Breast epithelium (tissue), 3 donors: Measurements from ENCODE around the gene P2RX1.

Experiments
- CTCF ChIP-seq, 3 donors: fragments of 450-650 bp; IDR thresholded peaks; one replicate each; pipeline ENCODE4 v1.5.1; 2016 to 2017; ENCODE audit warnings: antibody characterized with exemption in 3 of 3, mild to moderate bottlenecking in 3 of 3, moderate library complexity in 3 of 3
- POLR2A ChIP-seq: fragments of 450-650 bp; IDR thresholded peaks from one replicate; pipeline ENCODE4 v1.6.1; 2016; ENCODE audit warnings: antibody characterized with exemption, mild to moderate bottlenecking, moderate library complexity
- POLR2AphosphoS5 ChIP-seq, 3 donors: sonication (generic); formaldehyde crosslinking; IDR thresholded peaks; one replicate each; pipeline ENCODE4 v1.6.1; 2017; ENCODE audit warnings: antibody characterized with exemption in 3 of 3

DNA sequence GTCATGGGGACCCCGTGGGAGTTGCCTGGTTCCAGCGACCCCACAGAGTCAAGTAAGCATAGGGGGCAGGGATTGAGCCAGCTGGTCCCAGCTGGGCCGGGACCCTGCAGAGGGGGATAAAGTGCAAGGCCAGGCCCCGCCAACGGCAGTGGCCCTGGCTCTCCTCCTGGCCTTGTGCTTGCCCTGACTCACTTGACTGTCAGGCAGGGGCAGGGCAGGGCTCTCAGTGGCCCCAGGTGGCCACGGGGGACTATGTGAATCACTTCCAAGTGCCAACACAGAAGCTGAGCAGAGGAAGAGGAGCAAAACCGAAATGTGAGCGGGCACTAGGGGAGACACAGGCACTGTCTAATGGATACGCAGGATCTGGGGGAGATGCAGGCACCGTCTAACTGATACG is 48.7 kb downstream of the P2RX1 start:
- TF ChIP-seq CTCF (IDR thresholded peaks at IDR 0.05) (no peak), POLR2A (no peak), POLR2AphosphoS5 (IDR thresholded peaks at IDR 0.05) (no peak)
